IPS-11a (cell line): ENCODE data around the gene ITCH.
A peak's percentile ranks its signal among the peaks of the same experiment; 100 is the strongest.
"Not testable (repeated sequence)": the region's sequence is repeated elsewhere in the genome, so short reads cannot be mapped to it uniquely, and the experiment has no call there.

Source experiments
- H3K4me3 ChIP-seq: one replicate; pipeline ENCODE4 v1.5.1; 2013; ENCODE audit warnings: low read depth, low read length, control low read depth

ITCH gene

GRCh38 chr20:34497596-34497995, 134.5 kb downstream of the ITCH start:
- not testable (repeated sequence) for H3K4me3 ChIP-seq

DNA sequence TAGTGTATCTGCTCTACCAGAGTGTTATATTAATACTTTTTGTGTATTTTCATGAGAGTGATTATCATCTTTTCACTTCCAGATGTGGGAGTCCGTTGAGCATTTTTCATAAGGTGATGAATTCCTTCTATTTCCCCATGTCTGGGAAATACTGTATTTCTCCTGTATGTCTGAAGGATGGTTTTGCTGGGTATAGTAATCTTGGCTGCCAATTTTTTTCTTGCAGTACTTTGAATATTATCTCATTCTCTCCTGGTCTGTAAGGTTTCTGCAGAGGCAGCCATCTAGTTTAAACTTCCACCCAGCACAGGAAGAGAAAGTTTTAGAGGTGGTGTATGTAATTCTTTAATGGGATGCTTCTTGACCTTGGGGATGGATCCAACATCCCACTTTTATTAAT, 137.8 kb downstream of the ITCH start:
- no peak overlapping the region for H3K4me3 ChIP-seq

DNA sequence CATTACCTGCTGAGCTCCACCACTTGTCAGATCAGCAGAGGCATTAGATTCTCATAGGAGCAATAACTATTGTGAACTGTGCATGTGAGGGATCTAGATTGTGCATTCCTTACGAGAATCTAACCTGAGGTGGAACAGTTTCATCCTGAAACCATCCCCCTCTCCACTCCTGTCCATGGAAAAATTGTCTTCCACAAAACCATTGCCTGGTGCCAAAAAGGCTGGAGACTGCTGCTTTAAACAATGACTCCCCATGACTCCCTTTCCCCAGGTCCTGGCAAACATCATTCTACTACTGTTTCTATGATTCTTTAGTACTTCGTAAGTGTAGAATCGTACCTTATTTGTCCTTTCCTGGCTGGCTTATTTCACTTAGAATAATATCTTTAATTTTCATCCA, 143.4 kb downstream of the ITCH start:
- no peak overlapping the region for H3K4me3 ChIP-seq

GRCh38 chr20:34507702-34508413, 144.8 kb downstream of the ITCH start:
- H3K4me3 ChIP-seq = no peak overlapping the region

DNA sequence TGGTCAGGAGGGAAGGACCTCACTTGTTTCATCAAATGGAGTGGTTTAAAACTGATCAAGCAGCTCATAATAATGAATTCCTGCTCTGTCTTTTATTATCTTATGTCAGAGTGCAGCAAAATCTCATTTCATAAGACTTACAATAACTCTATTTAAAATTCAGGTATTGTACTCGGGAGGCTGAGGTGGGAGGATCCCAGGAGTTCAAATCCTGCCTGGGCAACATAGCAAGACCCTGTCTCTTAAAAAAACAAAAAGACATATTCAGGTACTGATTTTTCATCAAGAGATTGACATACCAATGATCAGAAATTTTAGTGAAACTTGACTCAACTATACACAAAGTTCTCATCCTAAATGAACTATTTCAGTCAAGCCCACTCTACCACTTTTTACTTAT, 147.5 kb downstream of the ITCH start:
- H3K4me3 ChIP-seq = no peak overlapping the region

DNA sequence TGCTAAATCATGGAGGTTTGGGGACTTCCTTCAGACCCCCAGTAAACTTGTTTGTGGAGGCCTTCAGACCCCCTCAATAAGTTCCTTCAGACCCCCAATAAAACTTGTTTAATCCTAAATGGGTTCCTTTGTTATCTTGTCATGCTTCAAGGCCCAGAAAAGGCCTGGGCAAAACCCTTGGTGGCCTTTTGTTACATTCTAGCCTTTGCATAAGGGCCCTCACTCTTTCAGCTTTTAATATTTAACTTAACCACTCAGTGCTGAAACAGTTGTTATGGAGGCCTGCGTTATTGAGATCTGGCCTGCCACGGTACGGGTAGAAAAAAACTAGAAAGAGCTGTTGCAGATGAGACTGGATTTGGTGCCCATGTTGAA, 148.8 kb downstream of the ITCH start:
- H3K4me3 ChIP-seq = no peak overlapping the region

DNA sequence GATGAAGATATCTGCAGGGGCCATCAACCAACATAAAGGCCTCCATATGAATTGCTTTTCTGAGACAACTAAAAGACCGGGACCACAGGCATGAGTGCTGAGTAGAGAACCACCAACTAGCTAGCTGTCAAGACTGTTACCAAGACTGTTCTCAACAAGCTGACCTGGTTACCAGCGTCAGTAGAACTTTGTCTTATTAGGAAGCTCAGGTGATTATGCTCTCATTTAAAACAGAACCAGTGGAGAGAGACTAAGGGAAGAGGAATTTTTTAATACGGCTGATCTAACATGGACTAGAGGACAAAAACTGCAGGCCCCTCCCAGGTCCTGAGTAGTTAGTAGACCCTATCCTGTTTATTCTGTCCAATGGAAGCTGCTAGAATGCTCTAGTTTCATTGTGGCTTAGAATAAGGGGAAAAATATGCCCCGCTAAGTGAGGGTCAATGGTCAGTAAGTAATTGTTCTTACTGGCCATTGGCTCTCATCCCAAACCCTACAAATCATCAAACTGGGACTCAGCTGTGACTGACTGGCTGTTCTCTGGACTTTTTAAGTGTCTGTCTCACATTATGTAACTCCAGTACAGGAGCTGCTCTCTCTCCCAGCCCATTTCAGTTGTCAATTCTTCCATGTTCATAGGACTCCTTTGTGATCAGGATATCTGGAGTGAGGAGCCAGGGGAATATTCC, 149.3 kb downstream of the ITCH start:
- no peak overlapping the region for H3K4me3 ChIP-seq

DNA sequence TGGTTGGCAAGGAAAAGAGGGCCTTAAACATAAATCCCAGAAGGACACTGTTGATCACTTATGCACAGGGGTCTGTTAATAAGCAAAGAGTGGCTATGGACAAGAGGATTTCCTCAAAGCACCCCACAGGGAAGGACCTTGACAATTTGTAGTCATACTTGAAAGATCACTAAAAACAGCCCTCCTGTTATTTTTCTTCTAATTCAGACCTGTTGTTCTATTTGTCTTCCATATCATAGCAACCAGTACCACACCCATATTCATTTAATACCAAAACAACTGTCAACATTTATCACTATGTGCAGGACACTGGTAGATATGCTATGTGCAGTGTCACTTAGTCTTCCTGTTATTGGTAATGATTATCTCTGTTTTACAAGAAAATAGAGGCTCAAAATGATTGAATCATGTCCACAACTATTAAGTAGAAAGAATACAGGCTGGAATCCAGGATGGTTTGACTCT, 149.9 kb downstream of the ITCH start:
- H3K4me3 ChIP-seq = no peak overlapping the region

DNA sequence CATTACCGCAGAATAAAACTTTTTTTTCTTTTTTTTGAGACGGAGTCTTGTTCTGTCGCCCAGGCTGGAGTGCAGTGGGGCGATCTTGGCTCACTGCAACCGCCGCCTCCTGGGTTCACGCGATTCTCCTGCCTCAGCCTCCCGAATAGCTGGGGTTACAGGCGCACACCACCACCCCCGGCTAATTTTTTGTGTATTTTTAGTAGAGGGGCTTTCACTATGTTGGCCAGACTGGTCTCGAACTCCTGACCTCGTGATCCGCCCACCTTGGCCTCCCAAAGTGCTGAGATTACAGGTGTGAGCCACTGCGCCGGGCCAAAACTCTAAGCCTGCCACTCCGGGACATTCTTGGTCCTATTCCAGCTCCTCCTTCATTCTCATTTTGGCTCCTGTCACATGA, 151.0 kb downstream of the ITCH start:
- not testable (repeated sequence) for H3K4me3 ChIP-seq

DNA sequence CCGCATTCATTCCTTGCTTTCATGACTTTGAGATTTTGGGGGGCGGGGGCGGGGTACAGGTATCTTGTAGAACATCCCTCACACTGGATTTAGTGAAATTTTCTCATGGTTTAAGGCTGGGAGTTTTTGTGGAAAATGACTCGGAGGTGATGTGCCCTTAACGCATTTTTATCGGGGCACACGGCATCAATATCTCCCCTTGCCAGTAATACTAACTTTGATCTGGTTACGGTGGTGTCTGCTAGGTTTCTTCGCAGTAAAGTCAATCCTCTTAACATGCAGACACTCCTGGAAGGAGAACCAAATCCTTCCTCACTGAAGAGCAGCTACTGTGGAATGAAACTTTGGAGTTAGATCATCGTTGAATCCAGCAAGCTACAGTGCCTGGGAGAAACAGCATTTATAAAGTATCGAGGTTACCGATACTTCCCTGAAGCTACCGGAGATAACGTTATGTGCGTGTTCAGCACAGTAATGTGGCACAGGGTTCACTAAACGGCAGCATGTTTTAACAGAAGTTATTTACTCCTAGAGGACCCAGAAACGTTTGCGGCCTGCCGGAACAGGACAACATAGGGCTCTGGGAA, 151.9 kb downstream of the ITCH start:
- peak overlapping the region; percentile 90 for H3K4me3 ChIP-seq

DNA sequence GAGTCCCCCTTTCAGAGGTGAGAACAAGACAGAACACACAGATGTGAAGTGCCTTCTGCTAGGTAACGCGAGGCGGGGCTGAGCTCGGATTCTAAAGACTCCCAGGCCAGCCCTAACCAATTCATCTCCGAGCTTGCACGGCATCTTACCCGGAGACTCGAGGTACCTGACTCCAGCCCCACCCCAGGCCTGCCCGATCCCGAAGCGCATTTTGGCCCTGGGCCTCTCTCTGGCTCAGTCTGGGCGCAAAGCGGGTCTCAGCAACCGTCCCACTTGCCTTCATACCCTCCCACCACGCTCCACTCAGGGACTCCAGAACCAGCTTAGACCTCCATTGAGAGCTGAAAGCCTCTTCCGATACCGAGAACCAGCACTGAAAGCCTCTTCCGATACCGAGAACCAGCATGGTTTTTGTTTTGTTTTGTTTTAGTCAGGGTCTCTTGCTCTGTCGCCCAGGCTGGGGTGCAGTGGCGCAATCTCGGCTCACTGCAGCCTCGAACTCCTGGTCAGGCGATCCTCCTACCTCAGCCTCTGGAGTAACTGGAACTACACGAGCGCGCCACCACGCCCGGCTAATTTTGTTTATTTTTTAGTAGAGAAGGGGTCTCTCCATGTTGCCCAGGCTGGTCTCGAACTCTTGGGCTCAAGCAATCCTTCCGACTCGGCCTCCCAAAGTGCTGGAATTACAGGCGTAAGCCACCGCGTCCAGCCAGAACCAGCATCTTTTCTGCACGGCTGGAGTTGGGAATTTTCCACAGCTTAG, 152.6 kb downstream of the ITCH start:
- H3K4me3 ChIP-seq = peak overlapping the region; percentile 90

GRCh38 chr20:34516247-34517113, 153.4 kb downstream of the ITCH start, which contains the start of gene DYNLRB1:
DYNLRB1 (plus strand) TSS chr20:34516422; CDS start chr20:34516459, 37 bp downstream.
- H3K4me3 ChIP-seq = peak within 1 kb of the TSS; percentile 90

- H3K4me3 ChIP-seq = peak overlapping the region; percentile 90
Measured at GRCh38 chr20:34517114-34517505, 154.0 kb downstream of the ITCH start.

DNA sequence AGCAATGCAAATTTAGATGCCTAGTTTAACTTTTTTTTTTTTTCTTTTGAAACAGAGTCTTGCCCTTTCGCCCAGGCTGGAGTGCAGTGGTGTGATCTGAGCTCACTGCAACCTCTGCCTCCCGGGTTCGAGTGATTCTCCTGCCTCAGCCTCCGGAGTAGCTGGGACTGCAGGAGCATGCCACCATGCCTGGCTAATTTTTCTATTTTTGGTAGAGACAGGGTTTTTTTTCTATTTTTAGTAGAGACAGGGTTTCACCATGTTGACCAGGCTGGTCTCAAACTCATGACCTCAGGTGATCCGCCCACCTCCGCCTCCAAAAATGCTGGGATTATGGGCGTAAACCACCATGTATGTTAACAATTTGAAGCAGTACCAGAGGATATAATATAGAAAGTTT, 155.8 kb downstream of the ITCH start:
- not testable (repeated sequence) for H3K4me3 ChIP-seq

GRCh38 chr20:34519841-34520240, 156.8 kb downstream of the ITCH start:
- H3K4me3 ChIP-seq = not testable (repeated sequence)

DNA sequence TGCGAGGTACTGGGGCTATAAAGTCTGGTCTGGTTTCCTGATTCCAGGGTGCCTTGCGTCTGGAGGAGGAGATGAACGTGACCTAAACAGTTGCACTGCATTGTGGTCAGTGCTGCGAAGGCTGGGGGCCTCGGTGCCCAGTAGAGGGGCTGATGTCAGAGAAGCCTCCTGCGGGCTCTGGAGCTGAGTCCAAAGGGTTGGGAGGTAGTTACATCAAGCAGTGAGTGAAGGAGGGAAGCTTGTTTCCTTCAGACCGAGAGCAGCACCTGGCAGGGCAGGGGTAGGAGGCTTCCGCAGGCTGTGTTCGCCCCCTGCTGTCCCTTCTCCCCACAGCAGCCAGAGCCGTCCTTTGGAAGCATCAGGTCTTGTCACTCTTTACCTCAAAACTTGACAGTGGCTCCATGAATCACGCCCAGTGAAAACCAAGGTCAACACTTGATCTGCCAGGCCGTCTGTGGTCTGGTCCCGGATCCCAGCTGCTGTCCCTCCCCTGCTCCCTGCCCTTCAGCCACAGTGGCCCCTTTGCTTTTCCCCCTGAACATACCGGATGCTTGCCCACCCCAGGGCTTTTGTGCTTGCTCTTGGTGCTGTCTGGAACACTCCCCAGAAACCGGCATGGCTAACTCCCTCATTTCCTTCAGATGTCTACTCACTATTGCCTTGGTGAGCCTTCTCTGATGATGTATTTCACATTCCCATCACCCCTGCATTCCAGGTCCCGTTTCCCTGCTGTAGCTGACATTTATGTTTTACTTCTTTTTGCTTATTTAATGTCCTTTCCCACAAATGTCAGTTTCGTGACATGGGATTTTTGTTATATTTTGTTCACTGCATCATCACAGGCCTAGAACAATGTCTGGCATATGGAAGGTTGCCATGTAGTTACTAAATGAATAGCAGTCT, 160.1 kb downstream of the ITCH start:
- no peak overlapping the region for H3K4me3 ChIP-seq

GRCh38 chr20:34524426-34524825, 161.4 kb downstream of the ITCH start:
- H3K4me3 ChIP-seq = no peak overlapping the region

DNA sequence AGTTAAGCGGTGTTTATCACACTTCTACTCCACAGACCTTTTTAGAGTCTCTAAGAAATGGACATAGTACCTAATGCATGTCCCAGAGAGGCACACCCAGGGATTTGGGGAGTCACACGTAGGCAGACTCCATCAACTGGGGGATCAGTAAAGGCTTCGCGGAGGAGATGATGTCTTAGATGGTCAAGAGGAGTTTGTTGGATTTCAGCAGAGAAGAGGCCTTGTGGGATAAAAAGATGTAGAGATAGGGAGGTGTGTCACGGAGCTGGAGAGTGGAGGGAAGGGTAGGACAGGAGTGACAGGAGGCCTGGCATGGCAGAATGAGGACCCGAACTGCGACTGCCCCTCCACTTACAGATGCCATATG, 162.3 kb downstream of the ITCH start:
- no peak overlapping the region for H3K4me3 ChIP-seq

DNA sequence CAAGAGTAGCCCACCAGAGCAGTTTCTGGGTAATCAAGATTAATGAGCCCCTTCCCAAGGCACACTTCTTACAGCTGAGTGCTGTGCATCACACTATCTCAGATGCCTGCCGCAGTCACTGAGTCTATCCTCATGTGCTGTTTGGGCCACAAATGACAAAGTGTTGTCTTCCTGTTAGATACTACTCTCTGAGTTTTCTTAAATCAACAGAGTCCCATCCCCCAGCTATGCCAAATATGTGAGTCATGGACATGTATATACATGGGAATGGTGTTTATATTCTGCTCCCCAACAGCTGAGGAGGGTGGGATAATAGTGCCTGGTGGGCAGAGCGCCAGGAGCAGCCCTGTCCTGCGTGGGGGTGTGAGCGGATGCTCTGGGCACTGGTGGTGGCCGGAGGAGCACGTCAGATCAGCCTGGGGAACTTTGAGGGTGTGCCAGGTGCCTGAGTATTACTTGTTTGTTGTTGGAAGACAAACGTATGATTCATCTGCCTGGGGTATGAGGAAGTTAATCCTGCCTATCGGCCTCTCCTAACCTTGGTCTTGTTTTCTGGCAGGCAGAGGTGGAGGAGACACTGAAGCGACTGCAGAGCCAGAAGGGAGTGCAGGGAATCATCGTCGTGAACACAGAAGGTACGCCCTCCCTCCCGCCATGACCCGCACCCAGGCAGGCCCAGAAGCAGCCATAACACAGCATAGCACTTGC, 162.8 kb downstream of the ITCH start:
- no peak overlapping the region for H3K4me3 ChIP-seq
